PFSK-1 (cell line): Measurements from ENCODE around the gene GLT8D1.

Source experiments
- POLR2AphosphoS5 ChIP-seq: IDR thresholded peaks from 2 replicates; pipeline ENCODE4 v1.6.1; 2012; ENCODE audit warnings: low read depth, mild to moderate bottlenecking, control low read depth, low read length, moderate library complexity
- SIN3A ChIP-seq: IDR thresholded peaks from 2 replicates; pipeline ENCODE4 v1.6.1; 2012; ENCODE audit warnings: mild to moderate bottlenecking, low read length, moderate library complexity, borderline replicate concordance; ENCODE audit not compliant: insufficient read depth
- TAF1 ChIP-seq: IDR thresholded peaks from 2 replicates; pipeline ENCODE4 v1.6.1; 2012; ENCODE audit warnings: low read length, control low read depth, borderline replicate concordance; ENCODE audit not compliant: insufficient read depth
- TF ChIP-seq, protein P1 (sequence below), 2 experiments: IDR thresholded peaks; 2 replicates each; pipeline versions ENCODE4 v1.6.1 to v1.8.0; 2011 to 2012; ENCODE audit warnings: low read depth in 2 of 2, low read length in 2 of 2, control low read depth in 1 of 2, inconsistent platforms in 1 of 2, mild to moderate bottlenecking in 1 of 2, moderate library complexity in 1 of 2; ENCODE audit not compliant: insufficient read depth in 1 of 2

DNA sequence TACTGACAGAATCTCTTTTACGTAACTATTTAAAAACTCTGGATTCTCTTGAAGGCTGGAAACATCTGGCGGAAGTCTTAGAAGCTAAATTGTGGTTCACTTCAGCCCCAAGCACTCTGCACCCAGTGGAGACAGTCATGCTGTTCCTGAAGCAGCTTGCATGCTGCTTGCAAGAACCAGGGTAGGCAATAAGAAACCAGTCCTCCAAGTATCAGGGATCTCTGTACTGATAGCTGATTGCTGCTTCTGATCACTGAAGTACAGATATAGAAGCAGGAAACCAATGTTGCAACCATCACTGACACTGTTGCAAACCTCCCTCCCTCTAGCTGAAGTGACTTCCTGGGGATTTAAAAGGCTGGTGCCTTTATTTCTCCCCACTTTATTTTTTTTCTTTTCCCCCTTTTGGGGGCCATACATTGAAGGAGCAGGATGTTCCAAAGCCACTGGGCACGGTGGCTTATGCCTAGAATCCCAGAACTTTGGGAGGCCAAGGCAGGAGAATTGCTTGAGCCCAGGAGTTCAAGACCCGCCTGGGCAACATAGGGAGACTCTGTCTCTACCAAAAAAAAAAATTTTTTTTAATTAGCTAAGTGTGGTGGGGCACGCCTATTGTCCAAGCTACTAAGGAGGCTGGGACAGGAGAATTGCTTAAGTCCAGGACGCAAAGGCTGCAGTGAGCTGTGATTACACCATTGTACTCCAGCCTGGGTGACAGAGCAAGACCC is 15.6 kb upstream of the GLT8D1 start:
- TF ChIP-seq TAF1 (no peak), POLR2AphosphoS5 (no peak), SIN3A (no peak)
- TF ChIP-seq, protein P1, sequence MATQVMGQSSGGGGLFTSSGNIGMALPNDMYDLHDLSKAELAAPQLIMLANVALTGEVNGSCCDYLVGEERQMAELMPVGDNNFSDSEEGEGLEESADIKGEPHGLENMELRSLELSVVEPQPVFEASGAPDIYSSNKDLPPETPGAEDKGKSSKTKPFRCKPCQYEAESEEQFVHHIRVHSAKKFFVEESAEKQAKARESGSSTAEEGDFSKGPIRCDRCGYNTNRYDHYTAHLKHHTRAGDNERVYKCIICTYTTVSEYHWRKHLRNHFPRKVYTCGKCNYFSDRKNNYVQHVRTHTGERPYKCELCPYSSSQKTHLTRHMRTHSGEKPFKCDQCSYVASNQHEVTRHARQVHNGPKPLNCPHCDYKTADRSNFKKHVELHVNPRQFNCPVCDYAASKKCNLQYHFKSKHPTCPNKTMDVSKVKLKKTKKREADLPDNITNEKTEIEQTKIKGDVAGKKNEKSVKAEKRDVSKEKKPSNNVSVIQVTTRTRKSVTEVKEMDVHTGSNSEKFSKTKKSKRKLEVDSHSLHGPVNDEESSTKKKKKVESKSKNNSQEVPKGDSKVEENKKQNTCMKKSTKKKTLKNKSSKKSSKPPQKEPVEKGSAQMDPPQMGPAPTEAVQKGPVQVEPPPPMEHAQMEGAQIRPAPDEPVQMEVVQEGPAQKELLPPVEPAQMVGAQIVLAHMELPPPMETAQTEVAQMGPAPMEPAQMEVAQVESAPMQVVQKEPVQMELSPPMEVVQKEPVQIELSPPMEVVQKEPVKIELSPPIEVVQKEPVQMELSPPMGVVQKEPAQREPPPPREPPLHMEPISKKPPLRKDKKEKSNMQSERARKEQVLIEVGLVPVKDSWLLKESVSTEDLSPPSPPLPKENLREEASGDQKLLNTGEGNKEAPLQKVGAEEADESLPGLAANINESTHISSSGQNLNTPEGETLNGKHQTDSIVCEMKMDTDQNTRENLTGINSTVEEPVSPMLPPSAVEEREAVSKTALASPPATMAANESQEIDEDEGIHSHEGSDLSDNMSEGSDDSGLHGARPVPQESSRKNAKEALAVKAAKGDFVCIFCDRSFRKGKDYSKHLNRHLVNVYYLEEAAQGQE (IDR thresholded peaks at IDR 0.05; ENCODE audit: insufficient read depth in 1 of 2, low read depth in 2 of 2, low read length in 2 of 2) = no peak
